SK-N-SH (cell line): ENCODE data around the gene TSSK6. TPM values are rescaled to one million over a fixed set of nuclear protein-coding genes. Genes with fewer than 3 reads are reported as not detected.

Source experiments
- CTCF ChIA-PET: fragments of 300-600, 350-600 bp; formaldehyde crosslinking; extraction: SDS; loops from one replicate; lab custom pipeline; 2021; lab: Yijun Ruan, JAX
- POLR2A ChIA-PET: fragments of 350-600 bp; sonication (Branson Sonifier 250); formaldehyde crosslinking; extraction: SDS; loops from one replicate; lab custom pipeline; 2020; ENCODE audit warnings: antibody characterized with exemption, inconsistent platforms; lab: Yijun Ruan, JAX
- DNase-seq: peaks from one replicate; pipeline ENCODE4 v3.0.0; 2012
- H2AFZ ChIP-seq: fragments of 200-600 bp; sonication (generic); 2 replicates; pipeline ENCODE4 v1.8.1; 2016; ENCODE audit warnings: antibody characterized with exemption, mild to moderate bottlenecking, low read depth
- H3F3A ChIP-seq: fragments of 200-600 bp; sonication (generic); replicated peaks from 2 replicates; pipeline ENCODE3; 2016; ENCODE audit warnings: antibody characterized with exemption, mild to moderate bottlenecking; ENCODE audit not compliant: insufficient read depth
- H3K27ac ChIP-seq, 2 experiments: fragments of 200-500 bp in 1 of 2; fragments of 200-600 bp in 1 of 2; sonication (Bioruptor generic) in 1 of 2; sonication (generic), shearing (Covaris generic) in 1 of 2; 2 replicates each; pipeline versions ENCODE4 v1.5.1 to v1.6.1; 2014 to 2016; ENCODE audit warnings: low read depth in 2 of 2, inconsistent platforms in 1 of 2, low read length in 1 of 2, mild to moderate bottlenecking in 1 of 2, mixed read lengths in 1 of 2
- H3K27me3 ChIP-seq: fragments of 200-600 bp; sonication (generic), shearing (Covaris generic); 2 replicates; pipeline ENCODE4 v1.6.1; 2016; ENCODE audit warnings: mixed run types; ENCODE audit not compliant: insufficient read depth
- H3K36me3 ChIP-seq, 2 experiments: fragments of 200-500 bp in 1 of 2; fragments of 200-600 bp in 1 of 2; sonication (Bioruptor generic) in 1 of 2; sonication (generic) in 1 of 2; replicated peaks in 1 of 2; 2 replicates each; pipeline versions ENCODE3 to v1.5.1; 2014 to 2016; ENCODE audit warnings: low read length in 1 of 2, mild to moderate bottlenecking in 1 of 2; ENCODE audit not compliant: insufficient read depth in 2 of 2, control insufficient read depth in 1 of 2
- H3K4me1 ChIP-seq, 2 experiments: fragments of 200-500 bp in 1 of 2; fragments of 200-600 bp in 1 of 2; sonication (Bioruptor generic) in 1 of 2; sonication (generic), shearing (Covaris generic) in 1 of 2; 2 replicates each; pipeline versions ENCODE4 v1.5.1 to v1.6.1; 2014 to 2016; ENCODE audit warnings: low read depth in 1 of 2, low read length in 1 of 2, mixed run types in 1 of 2; ENCODE audit not compliant: insufficient read depth in 2 of 2, control insufficient read depth in 1 of 2
- H3K4me2 ChIP-seq: fragments of 200-600 bp; sonication (generic), shearing (Covaris generic); 2 replicates; pipeline ENCODE4 v1.6.1; 2017; ENCODE audit warnings: mixed run types
- H3K4me3 ChIP-seq, 2 experiments: fragments of 200-500 bp in 1 of 2; fragments of 200-600 bp in 1 of 2; sonication (Bioruptor generic) in 1 of 2; sonication (generic), shearing (Covaris generic) in 1 of 2; 2 replicates each; pipeline versions ENCODE4 v1.5.1 to v1.8.1; 2014 to 2016; ENCODE audit warnings: low read depth in 2 of 2, inconsistent platforms in 1 of 2, low read length in 1 of 2, mild to moderate bottlenecking in 1 of 2, mixed read lengths in 1 of 2, moderate library complexity in 1 of 2
- H3K79me2 ChIP-seq: fragments of 200-600 bp; sonication (generic); 2 replicates; pipeline ENCODE4 v1.8.1; 2017; ENCODE audit warnings: mild to moderate bottlenecking; ENCODE audit not compliant: insufficient read depth
- H3K9ac ChIP-seq: fragments of 200-600 bp; sonication (generic); 2 replicates; pipeline ENCODE4 v1.6.1; 2017; ENCODE audit warnings: mixed run types
- H3K9me2 ChIP-seq: fragments of 200-600 bp; sonication (generic); 2 replicates; pipeline ENCODE4 v1.6.1; 2017; ENCODE audit warnings: mixed run types
- H3K9me3 ChIP-seq: fragments of 200-600 bp; sonication (generic); 2 replicates; pipeline ENCODE4 v1.6.1; 2017; ENCODE audit warnings: mixed run types, mild to moderate bottlenecking, moderate library complexity
- H4K20me1 ChIP-seq: fragments of 200-600 bp; sonication (generic); 2 replicates; pipeline ENCODE4 v1.6.1; 2017; ENCODE audit warnings: mild to moderate bottlenecking, mixed run types; ENCODE audit not compliant: insufficient read depth
- CHD2 ChIP-seq: fragments of 150-350 bp; IDR thresholded peaks from 2 replicates; pipeline ENCODE4 v1.6.1; 2018; ENCODE audit warnings: low read length; ENCODE audit not compliant: partially characterized antibody
- ELF1 ChIP-seq: IDR thresholded peaks from 2 replicates; pipeline ENCODE4 v1.4.0; 2012
- EZH2phosphoT487 ChIP-seq: fragments of 200-600 bp; sonication (generic); IDR thresholded peaks from 2 replicates; pipeline ENCODE4 v1.6.1; 2017; ENCODE audit warnings: low read depth, mixed run types, mild to moderate bottlenecking, antibody characterized with exemption, moderate library complexity, borderline replicate concordance
- FOXJ3 ChIP-seq: sonication (generic); formaldehyde crosslinking; IDR thresholded peaks from 2 replicates; pipeline ENCODE4 v1.5.1; 2020; ENCODE audit warnings: mild to moderate bottlenecking, missing genetic modification reagents
- FOXM1 ChIP-seq: IDR thresholded peaks from 2 replicates; pipeline ENCODE4 v1.4.0; 2012; ENCODE audit warnings: low read depth, mild to moderate bottlenecking
- GATA2 ChIP-seq: sonication (generic); formaldehyde crosslinking; IDR thresholded peaks from 2 replicates; pipeline ENCODE4 v1.5.0; 2020; ENCODE audit warnings: mild to moderate bottlenecking, missing genetic modification reagents
- JUND ChIP-seq: IDR thresholded peaks from 2 replicates; pipeline ENCODE4 v1.4.0; 2012
- MEF2A ChIP-seq: IDR thresholded peaks from 2 replicates; pipeline ENCODE4 v1.4.0; 2012; ENCODE audit warnings: low read depth, borderline replicate concordance
- MXI1 ChIP-seq: IDR thresholded peaks from 2 replicates; pipeline ENCODE4 v1.6.1; 2012; ENCODE audit warnings: mild to moderate bottlenecking, low read depth, low read length, improper control_type of control experiment
- NRF1 ChIP-seq: IDR thresholded peaks from 2 replicates; pipeline ENCODE4 v1.6.1; 2012; ENCODE audit warnings: low read depth, mild to moderate bottlenecking, low read length
- POLR2AphosphoS5 ChIP-seq: IDR thresholded peaks from 2 replicates; pipeline ENCODE4 v1.6.1; 2012; ENCODE audit warnings: low read depth, low read length
- RFX5 ChIP-seq: IDR thresholded peaks from 2 replicates; pipeline ENCODE4 v1.6.1; 2012; ENCODE audit warnings: mild to moderate bottlenecking, improper control_type of control experiment, low read length
- RXRA ChIP-seq: IDR thresholded peaks from 2 replicates; pipeline ENCODE4 v1.4.0; 2012; ENCODE audit warnings: low read depth, mild to moderate bottlenecking, borderline replicate concordance
- SMC3 ChIP-seq: IDR thresholded peaks from 2 replicates; pipeline ENCODE4 v1.6.1; 2012; ENCODE audit warnings: low read depth, low read length, improper control_type of control experiment
- TAF1 ChIP-seq: IDR thresholded peaks from 2 replicates; pipeline ENCODE4 v1.6.1; 2012; ENCODE audit warnings: low read depth, mild to moderate bottlenecking, low read length, moderate library complexity, borderline replicate concordance
- TCF12 ChIP-seq: IDR thresholded peaks from 2 replicates; pipeline ENCODE4 v1.4.0; 2012
- TEAD4 ChIP-seq: IDR thresholded peaks from 2 replicates; pipeline ENCODE4 v1.4.0; 2012; ENCODE audit warnings: mild to moderate bottlenecking, borderline replicate concordance; ENCODE audit not compliant: insufficient read depth
- WGBS: methylation state at CpG from one replicate; pipeline ENCODE4 v1.1.6; 2017; ENCODE audit warnings: low lambda C conversion rate; 5-methylcytosine and 5-hydroxymethylcytosine counted together
- polyA plus RNA-seq, 3 experiments: library from polyadenylated mRNA; depleted of rRNA; stranded (reverse); fragments of >200 nt; gene quantifications; 2 replicates each; pipeline ENCODE4 v1.2.3, GENCODE V29; 2012
- TF ChIP-seq, protein P1 (sequence below): fragments of 150-350 bp; IDR thresholded peaks from 2 replicates; pipeline ENCODE4 v1.6.1; 2016; ENCODE audit warnings: mild to moderate bottlenecking, low read depth, low read length
- TF ChIP-seq, protein P2 (sequence below): IDR thresholded peaks from 2 replicates; pipeline ENCODE4 v1.4.0; 2012; ENCODE audit warnings: low read depth, borderline replicate concordance
- TF ChIP-seq, protein P3 (sequence below): IDR thresholded peaks from 2 replicates; pipeline ENCODE4; 2012
- TF ChIP-seq, protein P4 (sequence below): IDR thresholded peaks from 2 replicates; pipeline ENCODE4 v1.4.0; 2012; ENCODE audit warnings: low read depth

TSSK6 gene
- polyA plus RNA-seq, 1 of the 3 experiments (the other 2 are of a cell fraction) = 3.1 TPM

DNA sequence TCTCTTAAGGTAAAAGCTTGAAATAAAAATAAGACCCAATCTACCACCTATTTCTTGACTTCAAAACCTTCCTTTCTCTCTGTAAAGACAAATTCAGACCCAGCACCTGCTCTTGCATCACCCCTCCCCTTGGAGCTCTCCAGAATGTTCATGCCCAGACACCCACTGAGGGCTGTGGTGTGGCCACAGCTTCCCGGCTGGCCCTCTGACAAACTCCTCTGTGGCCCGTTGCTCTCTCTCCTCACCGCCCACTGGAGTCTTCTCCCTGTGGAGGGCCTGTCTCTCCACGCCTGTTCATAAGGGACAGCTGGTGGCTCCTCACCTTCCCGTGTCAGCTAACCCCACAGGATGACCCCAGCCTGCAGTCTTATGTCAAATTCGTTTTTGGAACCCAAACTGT lies 49.1 kb downstream of the TSSK6 start:
- no peak overlapping the region; a peak in 1 of 4 replicates for H3K4me3 ChIP-seq
- no peak overlapping the region for H3K4me2 ChIP-seq
- WGBS = 94% methylated on average over 6 of the region's 6 CpGs
- DNase-seq = no peak
- peaks cover 17% of the 10 kb centered on the region; the same call in 1 of the 2 replicates for H3K9me3 ChIP-seq
- peaks cover 19 to 50% of the 10 kb centered on the region in 2 experiments for H3K36me3 ChIP-seq
- POLR2A ChIA-PET = no interaction called here
- CTCF ChIA-PET = no interaction called here
- peaks cover 26 to 35% of the 10 kb centered on the region in 2 experiments; a peak in 2 of 4 replicates for H3K4me1 ChIP-seq
- no peaks in the 10 kb centered on the region for H3K27me3 ChIP-seq
- H3K27ac ChIP-seq = no peak overlapping the region
- peaks cover 13% of the 10 kb centered on the region for H3F3A ChIP-seq
- H2AFZ ChIP-seq = no peak overlapping the region
- H3K9me2 ChIP-seq = no peaks in the 10 kb centered on the region
- H3K9ac ChIP-seq = no peak overlapping the region
- H4K20me1 ChIP-seq = peaks cover 11% of the 10 kb centered on the region; the same call in 1 of the 2 replicates
- no peak for TF ChIP-seq RXRA
- no peak for TF ChIP-seq NRF1
- H3K79me2 ChIP-seq = peaks cover 87% of the 10 kb centered on the region

DNA sequence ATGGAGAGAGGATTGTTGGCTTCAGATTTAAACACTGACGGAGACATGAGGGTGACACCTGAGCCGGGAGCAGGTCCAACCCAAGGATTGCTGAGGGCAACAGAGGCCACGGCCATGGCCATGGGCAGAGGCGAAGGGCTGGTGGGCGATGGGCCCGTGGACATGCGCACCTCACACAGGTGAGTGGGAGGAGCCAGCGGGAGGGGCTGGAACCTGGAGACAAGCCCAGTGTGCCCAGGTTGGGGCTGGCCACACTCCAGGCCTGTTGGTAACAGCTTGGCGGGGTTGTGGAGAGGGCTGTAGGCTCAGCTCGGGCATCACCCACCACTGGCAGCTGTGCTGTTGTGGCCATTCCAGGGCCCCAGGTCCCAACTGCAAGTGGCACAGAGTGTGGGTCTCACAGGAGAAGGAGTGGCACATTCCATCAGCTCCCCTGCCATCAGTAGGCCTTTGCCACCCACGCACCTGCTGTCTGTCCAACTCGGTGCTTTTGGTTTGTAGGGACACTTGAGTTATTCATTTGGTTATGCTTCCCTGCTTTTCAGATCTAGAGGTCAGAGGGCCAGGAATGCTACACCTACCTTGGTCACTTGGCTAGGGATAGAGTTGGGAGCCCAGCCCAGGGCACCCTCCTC lies 49.8 kb downstream of the TSSK6 start:
- POLR2A ChIA-PET = no interaction called here
- H3K4me2 ChIP-seq = no peak overlapping the region
- H3K9me3 ChIP-seq = peaks cover 17% of the 10 kb centered on the region; the same call in 1 of the 2 replicates
- H3K9ac ChIP-seq = no peak overlapping the region
- H3K36me3 ChIP-seq = peaks cover 19 to 49% of the 10 kb centered on the region in 2 experiments
- peaks cover 32 to 42% of the 10 kb centered on the region in 2 experiments; a peak in 3 of 4 replicates for H3K4me1 ChIP-seq
- H3K27ac ChIP-seq = no peak overlapping the region
- no peak overlapping the region for H3K4me3 ChIP-seq
- 93% methylated on average over 4 of the region's 12 CpGs for WGBS
- no peaks in the 10 kb centered on the region for H3K27me3 ChIP-seq
- H3K79me2 ChIP-seq = peaks cover 87% of the 10 kb centered on the region
- DNase-seq = no peak
- H4K20me1 ChIP-seq = peaks cover 14% of the 10 kb centered on the region; the same call in 1 of the 2 replicates
- CTCF ChIA-PET = interaction anchor here (2.4 kb wide), 1 partner anchor 25 kb away, joined by 8 read pairs; no protein-coding TSS in a partner anchor
- H3F3A ChIP-seq = peaks cover 13% of the 10 kb centered on the region
- TF ChIP-seq SMC3 = no peak
- TF ChIP-seq, protein P1, sequence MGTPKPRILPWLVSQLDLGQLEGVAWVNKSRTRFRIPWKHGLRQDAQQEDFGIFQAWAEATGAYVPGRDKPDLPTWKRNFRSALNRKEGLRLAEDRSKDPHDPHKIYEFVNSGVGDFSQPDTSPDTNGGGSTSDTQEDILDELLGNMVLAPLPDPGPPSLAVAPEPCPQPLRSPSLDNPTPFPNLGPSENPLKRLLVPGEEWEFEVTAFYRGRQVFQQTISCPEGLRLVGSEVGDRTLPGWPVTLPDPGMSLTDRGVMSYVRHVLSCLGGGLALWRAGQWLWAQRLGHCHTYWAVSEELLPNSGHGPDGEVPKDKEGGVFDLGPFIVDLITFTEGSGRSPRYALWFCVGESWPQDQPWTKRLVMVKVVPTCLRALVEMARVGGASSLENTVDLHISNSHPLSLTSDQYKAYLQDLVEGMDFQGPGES = no peak
- TF ChIP-seq EZH2phosphoT487 = no peak
- no peak for TF ChIP-seq FOXJ3 (CRISPR knock-in tag)
- TF ChIP-seq POLR2AphosphoS5 = no peak
- TF ChIP-seq GATA2 = no peak
- TF ChIP-seq JUND = no peak
- no peak for TF ChIP-seq MXI1
- TF ChIP-seq, protein P2, sequence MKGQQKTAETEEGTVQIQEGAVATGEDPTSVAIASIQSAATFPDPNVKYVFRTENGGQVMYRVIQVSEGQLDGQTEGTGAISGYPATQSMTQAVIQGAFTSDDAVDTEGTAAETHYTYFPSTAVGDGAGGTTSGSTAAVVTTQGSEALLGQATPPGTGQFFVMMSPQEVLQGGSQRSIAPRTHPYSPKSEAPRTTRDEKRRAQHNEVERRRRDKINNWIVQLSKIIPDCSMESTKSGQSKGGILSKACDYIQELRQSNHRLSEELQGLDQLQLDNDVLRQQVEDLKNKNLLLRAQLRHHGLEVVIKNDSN = no peak
- no peak for TF ChIP-seq RFX5
- TF ChIP-seq TCF12 = no peak
- TF ChIP-seq MEF2A = no peak
- TF ChIP-seq, protein P3, sequence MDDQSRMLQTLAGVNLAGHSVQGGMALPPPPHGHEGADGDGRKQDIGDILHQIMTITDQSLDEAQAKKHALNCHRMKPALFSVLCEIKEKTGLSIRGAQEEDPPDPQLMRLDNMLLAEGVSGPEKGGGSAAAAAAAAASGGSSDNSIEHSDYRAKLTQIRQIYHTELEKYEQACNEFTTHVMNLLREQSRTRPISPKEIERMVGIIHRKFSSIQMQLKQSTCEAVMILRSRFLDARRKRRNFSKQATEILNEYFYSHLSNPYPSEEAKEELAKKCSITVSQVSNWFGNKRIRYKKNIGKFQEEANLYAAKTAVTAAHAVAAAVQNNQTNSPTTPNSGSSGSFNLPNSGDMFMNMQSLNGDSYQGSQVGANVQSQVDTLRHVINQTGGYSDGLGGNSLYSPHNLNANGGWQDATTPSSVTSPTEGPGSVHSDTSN = no peak
- TF ChIP-seq NRF1 = no peak
- TF ChIP-seq CHD2 = no peak
- TF ChIP-seq ELF1 = no peak
- TF ChIP-seq TAF1 = no peak
- TF ChIP-seq, protein P4, sequence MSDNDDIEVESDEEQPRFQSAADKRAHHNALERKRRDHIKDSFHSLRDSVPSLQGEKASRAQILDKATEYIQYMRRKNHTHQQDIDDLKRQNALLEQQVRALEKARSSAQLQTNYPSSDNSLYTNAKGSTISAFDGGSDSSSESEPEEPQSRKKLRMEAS = no peak
- TF ChIP-seq FOXM1 = no peak
- no peak for TF ChIP-seq TEAD4
- no peak overlapping the region for H2AFZ ChIP-seq
- no peaks in the 10 kb centered on the region for H3K9me2 ChIP-seq
